Spleen (tissue), 11 donors: ENCODE data around the gene SV2B. TPM values are rescaled to one million over a fixed set of nuclear protein-coding genes. Genes with fewer than 3 reads are reported as not detected.

Source experiments
- DNase-seq: peaks from one replicate; pipeline ENCODE4 v3.0.0-alpha.2; 2020
- H3K27ac ChIP-seq, 8 donors: fragments of 200-600 bp; sonication (generic) in 7 of 8; 1 replicate in 4 of 8; 2 replicates in 4 of 8; pipeline versions ENCODE4 v1.5.0 to v1.8.0; 2016 to 2021; ENCODE audit warnings: inconsistent platforms in 4 of 8, mild to moderate bottlenecking in 4 of 8, moderate library complexity in 1 of 8
- H3K27me3 ChIP-seq, 7 donors: fragments of 200-600 bp; sonication (generic) in 6 of 7; replicated peaks in 1 of 7; 1 replicate in 4 of 7; 2 replicates in 3 of 7; pipeline versions ENCODE4 v1.5.0 to v1.8.0; 2016 to 2021; ENCODE audit warnings: inconsistent platforms in 3 of 7, mild to moderate bottlenecking in 1 of 7
- H3K36me3 ChIP-seq, 6 donors: fragments of 200-600 bp; sonication (generic) in 5 of 6; 1 replicate in 4 of 6; 2 replicates in 2 of 6; pipeline versions ENCODE4 v1.5.0 to v1.8.0; 2016 to 2021; ENCODE audit warnings: inconsistent platforms in 2 of 6
- H3K4me1 ChIP-seq, 6 donors: fragments of 200-600 bp; sonication (generic) in 5 of 6; 1 replicate in 3 of 6; 2 replicates in 3 of 6; pipeline versions ENCODE4 v1.5.0 to v1.8.0; 2016 to 2021; ENCODE audit warnings: inconsistent platforms in 3 of 6
- H3K4me3 ChIP-seq, 8 donors: fragments of 200-600 bp; sonication (generic) in 7 of 8; 1 replicate in 4 of 8; 2 replicates in 4 of 8; pipeline versions ENCODE4 v1.5.0 to v1.8.0; 2016 to 2021; ENCODE audit warnings: inconsistent platforms in 4 of 8, mild to moderate bottlenecking in 4 of 8, moderate library complexity in 2 of 8
- H3K9me3 ChIP-seq, 8 donors: fragments of 200-600 bp; sonication (generic) in 7 of 8; 1 replicate in 4 of 8; 2 replicates in 4 of 8; pipeline versions ENCODE4 v1.5.0 to v1.8.0; 2016 to 2021; ENCODE audit warnings: inconsistent platforms in 4 of 8
- POLR2A ChIP-seq, 3 donors: fragments of 450-650 bp; IDR thresholded peaks; one replicate each; pipeline ENCODE4 v1.5.1; 2017; ENCODE audit warnings: antibody characterized with exemption in 3 of 3, mild to moderate bottlenecking in 1 of 3
- POLR2AphosphoS5 ChIP-seq, 3 donors: sonication (generic); formaldehyde crosslinking; IDR thresholded peaks; one replicate each; pipeline ENCODE4 v1.5.1; 2017; ENCODE audit warnings: antibody characterized with exemption in 3 of 3
- WGBS, 5 donors: extraction: QIAGEN DNeasy Blood & Tissue Kit in 3 of 5; methylation state at CpG; one replicate each; pipeline versions ENCODE4 v1.1.5 to v1.1.7; 2013 to 2018; 5-methylcytosine and 5-hydroxymethylcytosine counted together
- intact Hi-C: fragments of 100-400 bp; cut with DNase I; formaldehyde crosslinking; loops from one replicate; pipeline ENCODE4 v1.15.0; 2023; ENCODE audit warnings: low total_unique reads
- polyA plus RNA-seq, 3 donors: library from polyadenylated mRNA; stranded (reverse); fragments of 200-250 nt; gene quantifications; one replicate each; pipeline ENCODE4 v1.2.1, GENCODE V29; 2013
- total RNA-seq, 7 donors: library from RNA; depleted of rRNA in 3 of 7; stranded (reverse); fragments of >200 nt in 3 of 7; fragmentation: NEBNext Ultra II Directional in 4 of 7; extraction: Animal tissue kit (Norgen Biotek cat#: 25700) in 4 of 7; gene quantifications; one replicate each; pipeline versions ENCODE4 v1.1.0 to v1.2.1, GENCODE V29; 2016 to 2021
- TF ChIP-seq, protein P1 (sequence below), 11 experiments: fragments of 200-600 bp in 7 of 11; fragments of 450-650 bp in 4 of 11; sonication (generic) in 4 of 11; IDR thresholded peaks in 8 of 11; conservative IDR thresholded peaks in 3 of 11; 1 replicate in 7 of 11; 2 replicates in 4 of 11; pipeline versions ENCODE4 v1.4.0 to v1.8.0; 2016 to 2021; ENCODE audit warnings: antibody characterized with exemption in 11 of 11, inconsistent platforms in 4 of 11, mild to moderate bottlenecking in 1 of 11
- donor health status: healthy with polysubstance abuse.
- donor health status: DM: no; HTN: no; CAD: no; lungs with moderate emphysema.
- donor health status: DM: no; HTN: no; CAD: no.
- donor health status: Bipolar disorder and iron deficiency.
- donor health status: healthy.
- donor health status: DM: no; HTN: no; CAD: no.
- donor health status: DM: yes; HTN: yes; CAD: no.

SV2B gene
- total and polyA plus RNA-seq, 10 donors, result 0.07 to 1.2 (median 0.48) TPM

DNA sequence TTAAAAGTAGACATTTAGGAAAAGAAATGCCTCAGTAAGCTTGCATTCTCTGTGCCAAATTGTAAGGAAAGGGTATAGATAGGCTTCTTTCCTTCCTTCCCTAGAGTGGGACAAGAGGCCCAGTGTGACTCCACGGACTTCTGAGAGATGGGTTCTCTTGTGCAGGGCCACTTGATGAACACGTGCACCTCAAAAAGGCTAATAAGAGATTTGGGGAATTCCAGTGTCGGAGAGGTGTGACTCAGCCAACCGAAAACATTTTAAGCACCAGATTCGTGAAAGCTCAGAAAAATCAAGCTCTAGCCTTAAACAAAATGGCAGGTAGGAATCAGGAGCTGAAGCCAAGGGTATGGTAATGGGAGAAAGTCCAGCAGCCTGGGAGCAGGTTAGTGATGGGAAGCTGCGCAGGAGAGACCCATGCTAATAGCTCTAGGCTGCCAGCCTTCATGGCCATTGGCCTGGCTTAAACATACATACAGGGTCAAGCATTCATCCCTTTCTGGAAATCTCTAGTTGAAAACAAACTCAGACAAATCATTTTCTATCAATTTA lies 56.2 kb downstream of the SV2B start:
- H3K27me3 ChIP-seq, result peaks cover 0 to 81% (median 6%) of the 10 kb centered on the region in 7 donors
- H3K27ac ChIP-seq, result no peak overlapping the region
- no peaks in the 10 kb centered on the region for H3K36me3 ChIP-seq
- H3K9me3 ChIP-seq, result no peaks in the 10 kb centered on the region
- no peak for DNase-seq
- 77 to 91% (median 84%) methylated on average over 6 of the region's 6 CpGs for WGBS, 5 donors
- H3K4me3 ChIP-seq, result no peak overlapping the region
- no peaks in the 10 kb centered on the region for H3K4me1 ChIP-seq
- TF ChIP-seq, protein P1, sequence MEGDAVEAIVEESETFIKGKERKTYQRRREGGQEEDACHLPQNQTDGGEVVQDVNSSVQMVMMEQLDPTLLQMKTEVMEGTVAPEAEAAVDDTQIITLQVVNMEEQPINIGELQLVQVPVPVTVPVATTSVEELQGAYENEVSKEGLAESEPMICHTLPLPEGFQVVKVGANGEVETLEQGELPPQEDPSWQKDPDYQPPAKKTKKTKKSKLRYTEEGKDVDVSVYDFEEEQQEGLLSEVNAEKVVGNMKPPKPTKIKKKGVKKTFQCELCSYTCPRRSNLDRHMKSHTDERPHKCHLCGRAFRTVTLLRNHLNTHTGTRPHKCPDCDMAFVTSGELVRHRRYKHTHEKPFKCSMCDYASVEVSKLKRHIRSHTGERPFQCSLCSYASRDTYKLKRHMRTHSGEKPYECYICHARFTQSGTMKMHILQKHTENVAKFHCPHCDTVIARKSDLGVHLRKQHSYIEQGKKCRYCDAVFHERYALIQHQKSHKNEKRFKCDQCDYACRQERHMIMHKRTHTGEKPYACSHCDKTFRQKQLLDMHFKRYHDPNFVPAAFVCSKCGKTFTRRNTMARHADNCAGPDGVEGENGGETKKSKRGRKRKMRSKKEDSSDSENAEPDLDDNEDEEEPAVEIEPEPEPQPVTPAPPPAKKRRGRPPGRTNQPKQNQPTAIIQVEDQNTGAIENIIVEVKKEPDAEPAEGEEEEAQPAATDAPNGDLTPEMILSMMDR (IDR thresholded peaks at IDR 0.05 in 8 of 11, conservative IDR thresholded peaks at IDR 0.05 in 3 of 11), result no peak
- no peak for TF ChIP-seq POLR2A (IDR thresholded peaks at IDR 0.05)
- TF ChIP-seq POLR2AphosphoS5 (IDR thresholded peaks at IDR 0.05), result no peak
- intact Hi-C loops, result no loop called here

DNA sequence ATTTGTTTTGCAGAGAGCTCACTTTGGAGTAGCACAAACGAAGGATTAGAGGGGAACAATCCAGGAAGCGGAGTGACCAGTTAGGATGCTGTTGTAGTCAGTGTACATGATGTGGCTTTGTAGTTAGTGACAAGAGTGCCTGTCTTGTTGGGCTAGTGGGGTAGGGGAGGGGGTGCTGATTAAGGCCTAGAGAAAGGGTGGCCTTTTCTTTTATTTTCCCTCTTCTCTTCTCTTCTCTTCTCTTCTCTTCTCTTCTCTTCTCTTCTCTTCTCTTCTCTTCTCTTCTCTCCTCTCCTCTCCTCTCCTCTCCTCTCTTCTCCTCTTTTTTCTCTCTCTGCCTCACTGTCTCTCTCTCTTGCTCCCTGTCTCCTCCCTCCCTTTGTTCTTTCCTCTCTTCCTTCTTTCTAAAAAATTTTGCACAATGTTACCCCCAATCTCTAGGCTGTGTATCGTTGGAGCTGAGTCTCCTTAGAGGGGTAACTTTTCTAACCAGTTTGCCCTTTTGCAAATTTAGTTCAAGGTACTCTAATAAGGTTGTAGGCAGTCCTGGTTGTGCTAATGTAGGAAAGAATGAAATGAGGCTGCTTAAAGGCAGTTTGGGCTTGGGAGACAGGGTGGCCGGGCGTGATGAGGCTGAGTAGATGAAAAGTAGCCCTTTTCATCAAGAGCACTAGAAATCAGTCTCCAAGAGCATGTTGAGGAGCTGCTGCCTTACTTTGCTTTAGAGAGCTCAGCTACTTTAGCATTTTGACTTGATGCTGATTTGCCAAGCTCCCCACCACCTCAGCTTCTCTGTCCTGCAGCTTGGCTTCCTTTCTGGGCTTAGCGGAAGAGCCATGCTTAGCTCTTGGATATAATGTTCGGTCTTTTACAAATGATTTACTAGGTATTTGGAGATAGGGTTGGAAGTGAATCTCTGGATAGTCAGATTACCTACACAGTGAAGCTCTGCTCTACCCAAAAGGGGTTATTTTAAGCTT lies 58.6 kb downstream of the SV2B start:
- no peaks in the 10 kb centered on the region for H3K36me3 ChIP-seq

DNA sequence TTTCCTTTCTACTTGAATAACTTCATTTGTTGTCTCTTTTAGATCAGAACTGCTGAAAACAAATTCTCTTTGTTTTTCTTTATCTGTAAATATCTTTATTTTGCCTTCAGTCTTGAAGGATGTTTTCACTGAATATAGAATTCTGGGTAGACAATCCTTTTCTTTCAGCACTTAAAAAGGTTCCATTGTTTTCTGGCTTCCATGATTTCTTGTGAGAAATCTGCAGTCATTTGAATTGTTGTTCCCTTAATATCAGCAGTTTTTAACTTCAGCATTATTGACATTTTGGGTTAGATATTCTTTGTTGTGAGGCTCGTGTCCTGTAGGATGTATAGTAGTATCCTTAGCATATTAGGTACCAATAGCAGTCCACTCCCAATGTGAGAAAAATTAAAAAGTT lies 65.8 kb downstream of the SV2B start:
- Histone ChIP-seq H3K27me3 (peaks cover 0 to 18% (median 0%) of the 10 kb centered on the region in 7 donors), H3K4me3 (no peak overlapping the region), H3K9me3 (peaks cover 3 to 53% (median 44%) of the 10 kb centered on the region in 8 donors), H3K27ac (no peak overlapping the region), H3K36me3 (no peaks in the 10 kb centered on the region), H3K4me1 (no peaks in the 10 kb centered on the region)
- no peak for DNase-seq
- TF ChIP-seq POLR2AphosphoS5 (IDR thresholded peaks at IDR 0.05) (no peak), POLR2A (IDR thresholded peaks at IDR 0.05) (no peak)
- TF ChIP-seq, protein P1 (IDR thresholded peaks at IDR 0.05 in 8 of 11, conservative IDR thresholded peaks at IDR 0.05 in 3 of 11), result no peak
- intact Hi-C loops, result no loop called here
- 79 to 93% (median 90%) methylated on average over 1 of the region's 1 CpG for WGBS, 5 donors

More for the DNA sequence above, 58.6 kb downstream of the SV2B start:
- peaks cover 0 to 61% (median 0%) of the 10 kb centered on the region in 7 donors for H3K27me3 ChIP-seq
- 82 to 90% (median 86%) methylated on average over 7 of the region's 7 CpGs for WGBS, 5 donors
- TF ChIP-seq POLR2AphosphoS5 (IDR thresholded peaks at IDR 0.05) (no peak), POLR2A (IDR thresholded peaks at IDR 0.05) (no peak)
- TF ChIP-seq, protein P1 (IDR thresholded peaks at IDR 0.05 in 8 of 11, conservative IDR thresholded peaks at IDR 0.05 in 3 of 11), result no peak
- H3K9me3 ChIP-seq, result peaks cover 0 to 9% (median 0%) of the 10 kb centered on the region in 8 donors
- no peaks in the 10 kb centered on the region for H3K4me1 ChIP-seq
- DNase-seq, result no peak
- H3K4me3 ChIP-seq, result no peak overlapping the region
- intact Hi-C loops, result no loop called here
- H3K27ac ChIP-seq, result no peak overlapping the region

DNA sequence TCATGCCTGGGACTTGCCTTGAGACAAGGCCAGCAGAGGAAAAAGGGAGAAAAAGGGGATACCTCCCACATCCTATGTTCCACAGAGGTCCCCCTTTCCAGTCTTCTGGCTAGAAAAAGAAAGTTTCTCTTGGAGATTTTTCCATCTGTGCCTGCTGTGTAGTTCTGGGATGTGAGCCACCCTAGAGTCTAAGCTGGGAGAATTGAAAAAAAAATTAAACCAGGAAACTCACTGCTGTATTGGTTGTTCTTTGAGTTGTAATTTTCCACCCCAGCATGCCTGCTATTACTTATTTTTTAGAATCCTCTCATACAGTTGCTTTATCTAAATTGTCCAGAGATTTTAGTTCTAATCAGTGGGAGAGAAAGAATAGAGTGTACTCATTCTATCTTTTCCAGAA lies 68.4 kb downstream of the SV2B start:
- Histone ChIP-seq H3K27ac (no peak overlapping the region), H3K27me3 (peaks cover 0 to 37% (median 0%) of the 10 kb centered on the region in 7 donors), H3K4me1 (no peaks in the 10 kb centered on the region), H3K9me3 (peaks cover 3 to 49% (median 42%) of the 10 kb centered on the region in 8 donors), H3K4me3 (no peak overlapping the region), H3K36me3 (no peaks in the 10 kb centered on the region)
- DNase-seq, result no peak
- intact Hi-C loops, result no loop called here
- TF ChIP-seq, protein P1 (IDR thresholded peaks at IDR 0.05 in 8 of 11, conservative IDR thresholded peaks at IDR 0.05 in 3 of 11), result no peak
- TF ChIP-seq POLR2AphosphoS5 (IDR thresholded peaks at IDR 0.05), result no peak
- TF ChIP-seq POLR2A (IDR thresholded peaks at IDR 0.05), result no peak
